ENCODE measurements around the gene S100A2. TPM values are rescaled to one million over a fixed set of nuclear protein-coding genes. Genes with fewer than 3 reads are reported as not detected.

The S100A2 gene
- total RNA-seq, 3 donors from 2014 or later: 0.33 to 5.4 TPM; not detected in 1

- Histone ChIP-seq H3K27me3 (no peaks in the 10 kb centered on the region), H3K4me3 (no peak overlapping the region), H3K27ac (peak overlapping the region; percentile 89 to 94), H3K36me3 (no peaks in the 10 kb centered on the region), H3K4me1 (peaks cover 5 to 30% of the 10 kb centered on the region in 2 donors), H3K9me3 (no peaks in the 10 kb centered on the region)
- intact Hi-C loops (cut with DNase I; ENCODE audit: low total_unique reads): no loop called here
- TF ChIP-seq CTCF (IDR thresholded peaks at IDR 0.05) (no peak), POLR2A (IDR thresholded peaks at IDR 0.05) (no peak), POLR2AphosphoS5 (IDR thresholded peaks at IDR 0.05) (no peak)
- DNase-seq (ENCODE audit: low spot score in 2 of 2): no peak
Observed at GRCh38 chr1:153550827-153551500, 14.7 kb downstream of the S100A2 start.

- Histone ChIP-seq H3K36me3 (no peaks in the 10 kb centered on the region), H3K9me3 (no peaks in the 10 kb centered on the region), H3K27me3 (no peaks in the 10 kb centered on the region), H3K4me3 (no peak overlapping the region), H3K4me1 (peaks cover 5 to 36% of the 10 kb centered on the region in 2 donors), H3K27ac (peak overlapping the region; percentile 89 to 94)
- DNase-seq (ENCODE audit: low spot score in 2 of 2): no peak
- intact Hi-C loops (cut with DNase I; ENCODE audit: low total_unique reads): no loop called here
- no peak for TF ChIP-seq POLR2AphosphoS5 (IDR thresholded peaks at IDR 0.05)
- TF ChIP-seq CTCF (IDR thresholded peaks at IDR 0.05): no peak
Observed at GRCh38 chr1:153550398-153550758, 15.3 kb downstream of the S100A2 start.

DNA sequence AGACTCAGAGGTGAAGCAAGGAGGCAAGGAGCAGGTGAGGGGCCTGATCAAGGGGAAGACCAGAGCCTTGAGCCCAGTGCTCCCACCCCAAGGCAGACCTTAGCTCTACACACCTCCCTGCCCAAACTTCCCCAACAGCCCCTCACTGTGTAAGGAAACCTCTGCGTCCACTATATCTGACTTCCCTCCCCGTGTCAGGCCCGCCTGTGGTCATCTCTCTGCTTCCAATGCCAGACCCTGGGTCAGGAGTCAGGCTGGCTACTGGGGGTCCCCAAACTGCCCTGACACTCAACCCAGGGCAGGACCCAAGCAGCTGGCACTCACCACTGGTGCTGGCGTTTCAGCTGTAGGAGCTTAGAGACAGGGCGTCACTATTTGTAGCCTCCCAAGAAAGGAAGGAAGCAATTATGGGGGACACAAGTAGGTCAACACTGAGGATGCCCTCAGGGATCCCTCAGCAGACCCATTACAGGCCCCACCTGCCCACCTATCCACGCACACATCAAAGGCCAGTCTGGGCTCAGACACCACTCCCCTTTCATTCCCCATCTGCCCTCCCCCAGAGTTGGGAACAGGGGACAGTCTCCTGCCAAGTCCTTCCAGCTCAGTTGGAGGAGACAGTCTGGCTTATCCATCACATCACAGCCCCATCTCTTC lies 15.8 kb downstream of the S100A2 start:
- H3K4me1 ChIP-seq: peaks cover 5 to 38% of the 10 kb centered on the region in 2 donors

DNA sequence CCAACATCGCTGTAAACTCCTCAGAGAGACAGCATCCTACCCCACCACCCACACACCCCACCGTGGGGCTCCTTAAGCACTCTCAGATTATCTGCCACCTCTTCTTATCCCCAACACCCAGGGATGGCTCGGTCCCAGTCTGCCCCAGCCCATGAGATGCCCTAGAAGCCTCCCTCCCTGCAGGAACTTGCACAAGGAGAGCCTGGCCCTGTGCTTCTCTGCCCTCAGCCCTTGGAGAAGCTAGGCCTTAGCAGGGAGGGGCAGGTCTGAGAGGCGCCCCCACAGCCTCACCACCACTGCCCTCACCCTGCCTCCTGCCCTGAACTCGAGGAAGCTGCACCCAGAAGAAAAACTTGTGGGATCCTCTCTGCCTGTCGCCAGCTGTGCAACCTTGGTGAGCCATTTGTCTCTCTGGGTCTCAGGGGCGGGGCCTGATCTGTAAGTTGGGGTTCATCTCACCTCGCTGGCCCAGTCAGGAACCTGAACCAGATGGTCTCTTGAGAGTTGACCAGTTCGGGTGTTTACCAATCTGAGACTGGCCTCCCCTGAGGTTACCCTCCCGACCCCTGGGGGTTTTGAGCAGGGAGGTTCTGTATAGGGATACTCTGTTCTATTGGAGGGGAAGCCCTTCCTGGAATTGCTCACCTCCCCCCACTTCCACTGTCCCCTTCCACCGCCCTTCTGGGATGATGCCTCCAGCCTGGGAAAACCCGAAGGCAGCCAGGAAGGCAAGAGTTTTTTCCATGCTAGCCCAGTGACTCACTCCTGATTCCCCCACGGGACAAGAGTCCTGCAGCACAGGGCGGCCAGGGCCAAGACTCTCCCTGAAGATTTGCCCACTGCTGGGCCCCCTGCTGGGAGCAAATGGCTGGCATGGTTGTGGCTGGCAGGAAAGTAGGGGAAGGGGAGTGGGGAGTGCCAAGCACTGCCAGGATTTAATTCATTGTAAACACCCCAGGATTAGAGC lies 16.6 kb downstream of the S100A2 start, which contains the start of gene S100A3:
Gene S100A3, minus strand, starts transcription at position 537 of the 967 bp plus-strand sequence. CDS start 773 bp downstream, outside the sequence.
- Histone ChIP-seq H3K27me3 (no peaks in the 10 kb centered on the region), H3K36me3 (no peaks in the 10 kb centered on the region), H3K27ac (peak within 1 kb of the TSS; percentile 89 to 94), H3K9me3 (no peaks in the 10 kb centered on the region), H3K4me1 (peaks cover 11 to 40% of the 10 kb centered on the region in 2 donors), H3K4me3 (peak within 1 kb of the TSS in 1 of 3 donors; percentile 7)
- intact Hi-C loops (cut with DNase I; ENCODE audit: low total_unique reads): no loop called here
- peak; percentile 16 to 73 (median 65) for TF ChIP-seq POLR2AphosphoS5 (IDR thresholded peaks at IDR 0.05)
- TF ChIP-seq POLR2A (IDR thresholded peaks at IDR 0.05): no peak
- TF ChIP-seq CTCF (IDR thresholded peaks at IDR 0.05): peak in 1 of 3 donors; percentile 9
- DNase-seq (ENCODE audit: low spot score in 2 of 2): no peak

More for the DNA sequence above, 15.8 kb downstream of the S100A2 start:
- TF ChIP-seq POLR2AphosphoS5 (IDR thresholded peaks at IDR 0.05) (no peak), CTCF (IDR thresholded peaks at IDR 0.05) (no peak), POLR2A (IDR thresholded peaks at IDR 0.05) (no peak)
- Histone ChIP-seq H3K9me3 (no peaks in the 10 kb centered on the region), H3K27ac (peak overlapping the region; percentile 89 to 94), H3K36me3 (no peaks in the 10 kb centered on the region), H3K27me3 (no peaks in the 10 kb centered on the region), H3K4me3 (no peak overlapping the region)
- intact Hi-C loops (cut with DNase I; ENCODE audit: low total_unique reads): no loop called here
- DNase-seq (ENCODE audit: low spot score in 2 of 2): no peak
